Measurements from ENCODE around the gene BACE1-AS. TPM values are rescaled to one million over a fixed set of nuclear protein-coding genes. Genes with fewer than 3 reads are reported as not detected.

Gene BACE1-AS
- total RNA-seq, 1 donor from 2014 or later: 10.3 TPM

DNA sequence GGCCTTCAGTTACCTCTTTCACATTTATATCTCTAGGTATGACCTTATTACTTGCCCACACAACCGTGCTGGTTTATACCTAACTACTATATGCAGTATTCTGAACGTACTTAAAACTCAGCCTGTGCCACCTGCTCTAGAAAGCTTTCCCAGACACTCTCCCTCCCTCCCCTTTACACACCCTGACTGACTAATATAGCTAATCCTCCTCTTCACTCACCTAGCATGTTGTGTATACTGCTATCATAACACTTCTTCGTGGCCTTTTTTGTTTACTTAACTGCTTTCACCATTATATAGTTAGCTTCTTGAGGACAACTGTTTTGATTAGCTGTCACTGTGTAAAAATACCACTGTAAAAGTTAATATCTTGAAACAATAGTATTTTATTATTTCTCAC, 35.2 kb upstream of the BACE1-AS start:
- H3K36me3 ChIP-seq: no peaks in the 10 kb centered on the region
- no peak overlapping the region for H2AFZ ChIP-seq (replicated peaks)
- H3K79me2 ChIP-seq (ENCODE audit: low read depth): no peaks in the 10 kb centered on the region
- no peaks in the 10 kb centered on the region for H3K9me3 Mint-ChIP-seq
- no peak overlapping the region for H3K9ac ChIP-seq
- DNase-seq (ENCODE audit: low spot score): no peak
- no peaks in the 10 kb centered on the region for H3K4me1 ChIP-seq
- H3K27me3 ChIP-seq: no peaks in the 10 kb centered on the region
- H3K27ac Mint-ChIP-seq: no peak overlapping the region
- no peaks in the 10 kb centered on the region for H3F3A ChIP-seq (ENCODE audit: low read depth)
- no peak overlapping the region for H3K4me3 ChIP-seq
- H3K9me3 ChIP-seq (ENCODE audit: low read depth): no peaks in the 10 kb centered on the region
- H3K4me1 Mint-ChIP-seq: peaks cover 2% of the 10 kb centered on the region
- no peak overlapping the region for H3K27ac ChIP-seq
- H4K20me1 ChIP-seq (ENCODE audit: low read depth): no peaks in the 10 kb centered on the region
- no peak overlapping the region for H3K4me2 ChIP-seq
- peaks cover 22% of the 10 kb centered on the region for H3K36me3 Mint-ChIP-seq
- H3K27me3 Mint-ChIP-seq (ENCODE audit: insufficient read depth, low read depth): peaks cover 3% of the 10 kb centered on the region
- no peak overlapping the region for H3K4me3 Mint-ChIP-seq
- TF ChIP-seq EZH2 (IDR thresholded peaks at IDR 0.05) (no peak), EZH2phosphoT487 (IDR thresholded peaks at IDR 0.05) (no peak)
- TF ChIP-seq, protein P1, sequence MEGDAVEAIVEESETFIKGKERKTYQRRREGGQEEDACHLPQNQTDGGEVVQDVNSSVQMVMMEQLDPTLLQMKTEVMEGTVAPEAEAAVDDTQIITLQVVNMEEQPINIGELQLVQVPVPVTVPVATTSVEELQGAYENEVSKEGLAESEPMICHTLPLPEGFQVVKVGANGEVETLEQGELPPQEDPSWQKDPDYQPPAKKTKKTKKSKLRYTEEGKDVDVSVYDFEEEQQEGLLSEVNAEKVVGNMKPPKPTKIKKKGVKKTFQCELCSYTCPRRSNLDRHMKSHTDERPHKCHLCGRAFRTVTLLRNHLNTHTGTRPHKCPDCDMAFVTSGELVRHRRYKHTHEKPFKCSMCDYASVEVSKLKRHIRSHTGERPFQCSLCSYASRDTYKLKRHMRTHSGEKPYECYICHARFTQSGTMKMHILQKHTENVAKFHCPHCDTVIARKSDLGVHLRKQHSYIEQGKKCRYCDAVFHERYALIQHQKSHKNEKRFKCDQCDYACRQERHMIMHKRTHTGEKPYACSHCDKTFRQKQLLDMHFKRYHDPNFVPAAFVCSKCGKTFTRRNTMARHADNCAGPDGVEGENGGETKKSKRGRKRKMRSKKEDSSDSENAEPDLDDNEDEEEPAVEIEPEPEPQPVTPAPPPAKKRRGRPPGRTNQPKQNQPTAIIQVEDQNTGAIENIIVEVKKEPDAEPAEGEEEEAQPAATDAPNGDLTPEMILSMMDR (IDR thresholded peaks at IDR 0.05): no peak

DNA sequence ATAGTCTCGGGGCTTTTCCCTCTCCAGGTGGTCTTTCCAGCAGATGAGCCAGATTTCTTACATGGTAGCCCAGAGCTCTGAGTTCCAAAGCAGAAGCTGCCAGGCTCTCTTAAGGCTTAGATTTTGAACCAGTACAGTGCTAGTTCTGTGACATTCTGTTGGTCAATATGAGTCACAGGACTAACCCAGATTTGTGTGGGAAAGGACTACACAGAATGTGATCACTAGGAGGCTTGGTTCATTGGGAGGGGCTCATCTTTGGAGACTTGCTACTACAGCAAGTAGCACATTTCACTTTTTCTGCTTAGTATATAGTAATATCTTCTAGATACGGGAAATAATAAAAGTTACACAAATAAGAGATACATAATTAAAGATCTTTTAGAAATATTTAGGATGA, 34.6 kb upstream of the BACE1-AS start:
- Histone ChIP-seq H3K27ac (no peak overlapping the region), H3K36me3 (no peaks in the 10 kb centered on the region), H3K9me3 (ENCODE audit: low read depth) (no peaks in the 10 kb centered on the region), H3K4me3 (no peak overlapping the region), H2AFZ (replicated peaks) (no peak overlapping the region), H3K27me3 (no peaks in the 10 kb centered on the region), H3F3A (ENCODE audit: low read depth) (no peaks in the 10 kb centered on the region), H3K4me1 (no peaks in the 10 kb centered on the region), H3K4me2 (no peak overlapping the region), H3K9ac (no peak overlapping the region), H4K20me1 (ENCODE audit: low read depth) (no peaks in the 10 kb centered on the region), H3K79me2 (ENCODE audit: low read depth) (no peaks in the 10 kb centered on the region)
- TF ChIP-seq, protein P1 (IDR thresholded peaks at IDR 0.05): no peak
- TF ChIP-seq EZH2phosphoT487 (IDR thresholded peaks at IDR 0.05): no peak
- no peak for TF ChIP-seq EZH2 (IDR thresholded peaks at IDR 0.05)
- no peak for DNase-seq (ENCODE audit: low spot score)
- Mint-ChIP-seq H3K4me1 (peaks cover under 1% of the 10 kb centered on the region), H3K9me3 (no peaks in the 10 kb centered on the region), H3K27ac (no peak overlapping the region), H3K4me3 (no peak overlapping the region), H3K36me3 (peaks cover 21% of the 10 kb centered on the region), H3K27me3 (ENCODE audit: insufficient read depth, low read depth) (peaks cover under 1% of the 10 kb centered on the region)

DNA sequence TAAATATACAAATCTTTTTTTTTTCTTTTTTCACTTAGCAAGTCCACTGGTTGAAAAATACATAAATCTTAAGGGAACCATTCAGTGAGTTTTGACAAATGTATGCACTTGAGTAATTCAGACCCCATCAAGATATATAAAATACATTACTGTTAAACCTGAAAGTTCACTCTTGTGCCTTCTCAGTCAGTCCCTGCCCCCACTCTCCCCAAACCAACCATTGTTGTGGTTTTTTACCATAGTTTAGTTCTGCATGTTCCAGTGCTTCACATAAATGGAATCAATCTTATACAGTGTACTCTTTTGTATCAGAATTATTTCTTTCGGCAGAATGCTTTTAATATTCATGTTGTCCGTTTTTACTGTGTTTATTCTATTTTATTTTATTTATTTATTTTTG, 32.6 kb upstream of the BACE1-AS start:
- Histone ChIP-seq H3K4me2 (no peak overlapping the region), H3K36me3 (no peaks in the 10 kb centered on the region), H3F3A (ENCODE audit: low read depth) (no peaks in the 10 kb centered on the region), H3K27ac (no peak overlapping the region), H3K4me3 (no peak overlapping the region), H4K20me1 (ENCODE audit: low read depth) (no peaks in the 10 kb centered on the region), H3K9me3 (ENCODE audit: low read depth) (no peaks in the 10 kb centered on the region), H3K27me3 (no peaks in the 10 kb centered on the region), H3K4me1 (no peaks in the 10 kb centered on the region), H2AFZ (replicated peaks) (no peak overlapping the region), H3K9ac (no peak overlapping the region), H3K79me2 (ENCODE audit: low read depth) (no peaks in the 10 kb centered on the region)
- Mint-ChIP-seq H3K27ac (no peak overlapping the region), H3K4me3 (no peak overlapping the region), H3K27me3 (ENCODE audit: insufficient read depth, low read depth) (no peaks in the 10 kb centered on the region), H3K9me3 (no peaks in the 10 kb centered on the region), H3K36me3 (peaks cover 24% of the 10 kb centered on the region), H3K4me1 (no peaks in the 10 kb centered on the region)
- TF ChIP-seq EZH2 (IDR thresholded peaks at IDR 0.05): no peak
- TF ChIP-seq, protein P1 (IDR thresholded peaks at IDR 0.05): no peak
- DNase-seq (ENCODE audit: low spot score): no peak

Data from neural progenitor cell (in vitro differentiated cells).